ENCODE measurements around the gene SBK1. TPM values are rescaled to one million over a fixed set of nuclear protein-coding genes. Genes with fewer than 3 reads are reported as not detected.
A peak's percentile ranks its signal among the peaks of the same experiment; 100 is the strongest.
"Not testable (repeated sequence)": the region's sequence is repeated elsewhere in the genome, so short reads cannot be mapped to it uniquely, and the experiment has no call there.

Gene SBK1
- 0.36 TPM for polyA plus RNA-seq (2013, experiment 1 of 2; ENCODE audit: insufficient read length)
- 0.26 TPM for polyA plus RNA-seq (2013, experiment 2 of 2; ENCODE audit: insufficient read length)

DNA sequence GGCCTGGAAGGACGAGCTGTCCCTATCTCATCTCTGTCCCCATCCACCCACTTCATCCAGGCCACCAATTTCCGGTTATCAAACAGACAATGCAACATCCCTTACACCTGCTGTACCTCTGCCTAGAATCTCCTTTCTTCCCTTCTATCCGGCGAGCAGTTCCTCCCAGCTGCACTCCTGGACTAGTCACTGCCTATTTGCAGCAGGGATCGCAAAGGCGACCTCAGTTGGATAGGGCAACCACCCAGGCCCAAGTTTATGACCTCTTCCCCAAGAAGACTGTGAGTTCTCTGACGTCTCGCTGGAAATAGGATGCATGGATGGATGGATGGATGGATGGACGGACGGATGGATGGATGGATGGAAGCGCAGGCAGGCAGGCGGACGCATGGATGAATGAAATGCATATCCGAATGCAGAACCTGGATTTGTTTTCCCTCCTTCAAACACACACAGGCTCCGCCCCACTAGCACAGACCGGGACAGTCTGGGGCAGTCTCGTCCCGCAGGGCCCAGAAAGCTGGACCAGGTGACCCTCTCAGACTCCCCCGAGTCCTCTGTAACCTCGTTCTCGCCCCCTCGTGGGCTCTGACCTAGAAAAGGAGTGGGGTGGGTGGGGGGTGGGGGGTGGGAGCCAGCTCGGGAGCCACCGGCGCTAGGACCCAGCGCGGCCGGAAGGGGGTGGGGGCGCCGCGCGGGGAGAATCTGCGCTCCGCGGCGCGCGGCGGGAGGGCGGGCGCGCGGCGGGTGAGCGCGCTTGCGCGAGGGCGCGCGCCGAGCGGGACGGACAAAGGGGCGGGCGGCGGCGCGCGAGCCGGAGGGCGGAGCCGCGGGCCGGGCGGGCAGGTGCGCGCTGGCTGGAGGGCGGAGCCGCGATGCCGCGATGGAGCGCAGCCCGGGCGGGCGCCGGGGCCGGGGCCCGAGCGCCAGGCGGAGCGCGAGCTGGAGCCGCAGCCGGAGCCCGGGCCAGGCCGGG, at the start of gene SBK1:
Gene SBK1 (plus strand): TSS at position 875 of the 976 bp plus-strand sequence. CDS start 24,867 bp downstream, outside the sequence.
- DNase-seq = peak; percentile 63

DNA sequence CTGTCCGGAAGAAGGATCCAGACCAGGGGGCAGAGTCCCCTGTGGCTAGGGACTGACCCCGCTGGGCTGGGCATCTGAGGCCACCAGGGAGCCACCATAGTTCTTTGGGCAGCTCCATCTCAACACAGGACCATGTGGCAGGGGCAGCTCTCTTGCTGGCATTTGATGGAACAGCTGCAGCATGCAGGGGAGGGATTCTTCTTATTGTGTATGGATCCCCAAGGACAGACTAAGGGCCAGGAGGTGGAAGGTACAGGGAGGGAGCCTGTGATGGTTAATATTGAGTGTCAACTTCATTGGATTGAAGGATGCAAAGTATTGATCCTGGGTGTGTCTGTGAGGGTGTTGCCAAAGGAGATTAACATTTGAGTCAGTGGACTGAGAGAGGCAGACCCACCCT, 42.8 kb upstream of the SBK1 start:
- not testable (repeated sequence) for DNase-seq

DNA sequence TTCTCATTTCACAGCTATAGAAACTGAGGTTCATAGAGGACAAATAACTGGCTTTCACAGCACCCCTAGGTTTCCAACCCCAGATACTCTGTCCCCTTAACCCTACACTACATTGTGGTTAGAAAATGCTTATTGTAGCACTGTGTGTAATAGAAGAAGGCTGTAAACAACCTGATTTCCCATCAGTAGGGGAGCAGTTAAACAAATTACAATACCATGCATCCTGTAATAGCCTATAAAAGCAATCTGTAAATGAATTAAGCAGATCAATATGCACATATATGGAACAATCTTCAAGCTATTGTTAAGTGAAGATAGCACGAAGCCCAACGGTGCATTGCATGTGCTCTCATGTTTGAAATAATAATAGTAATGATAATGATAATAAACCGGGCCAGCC, 41.3 kb upstream of the SBK1 start:
- no peak for DNase-seq

DNA sequence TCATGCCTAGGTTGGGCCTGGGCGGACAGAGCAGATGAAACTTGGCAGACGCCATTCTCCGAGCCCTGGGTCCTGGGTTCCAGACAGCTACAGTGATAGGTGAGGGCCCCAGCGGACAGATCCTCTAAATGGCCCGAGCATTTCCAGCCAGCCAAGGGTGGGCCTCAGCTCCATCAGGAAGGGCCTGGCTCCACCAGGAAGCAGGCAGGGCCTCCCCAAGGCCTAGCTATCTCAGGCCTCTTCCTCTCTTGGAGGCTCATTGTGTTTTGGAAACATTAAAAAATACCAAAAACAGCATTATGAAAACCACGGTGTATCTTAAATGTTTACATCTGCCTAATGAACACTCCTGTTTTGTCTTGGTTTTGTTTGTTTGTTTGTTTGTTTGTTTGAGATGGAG, 38.2 kb upstream of the SBK1 start:
- no peak for DNase-seq

DNA sequence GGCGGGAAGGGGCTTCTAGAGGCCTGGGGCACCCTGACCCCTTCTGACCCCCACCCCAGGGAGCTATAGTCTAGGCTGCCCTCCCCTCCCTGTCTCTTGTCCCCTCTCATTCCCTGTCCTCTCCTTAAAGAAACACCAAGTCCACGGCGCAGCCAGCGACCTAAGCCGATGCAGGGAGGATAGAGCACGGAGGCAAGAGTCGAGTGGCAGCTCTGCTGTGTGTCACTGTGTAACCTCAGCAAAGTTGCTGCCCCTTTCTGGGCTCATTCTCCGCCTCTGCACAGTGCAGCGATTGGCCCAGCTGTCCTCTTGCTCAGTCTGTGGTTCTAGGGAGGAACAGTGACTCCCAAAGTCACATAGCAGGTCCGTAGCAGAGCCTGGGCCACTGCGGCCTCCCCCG, 36.5 kb upstream of the SBK1 start:
- DNase-seq = no peak

DNA sequence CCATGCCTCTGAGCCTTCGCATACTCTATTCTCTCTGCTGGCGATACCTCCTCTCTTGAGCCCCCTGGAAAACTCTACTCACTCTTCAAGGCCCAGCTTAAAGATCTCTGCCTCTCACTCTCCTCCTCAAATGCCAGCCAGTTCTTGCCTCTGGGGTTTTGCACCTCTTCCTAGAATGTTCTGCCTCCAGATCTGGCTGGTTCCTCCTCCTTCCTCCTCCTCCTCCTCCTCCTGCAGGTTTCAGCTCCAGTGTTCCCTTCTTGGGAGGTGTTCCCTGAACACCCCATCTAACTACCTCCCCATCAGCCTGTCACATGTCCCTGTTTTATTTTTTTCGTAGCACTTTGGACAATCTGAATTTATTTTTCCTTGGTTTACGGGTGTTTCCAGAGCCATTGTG, 35.1 kb upstream of the SBK1 start:
- no peak for DNase-seq

DNA sequence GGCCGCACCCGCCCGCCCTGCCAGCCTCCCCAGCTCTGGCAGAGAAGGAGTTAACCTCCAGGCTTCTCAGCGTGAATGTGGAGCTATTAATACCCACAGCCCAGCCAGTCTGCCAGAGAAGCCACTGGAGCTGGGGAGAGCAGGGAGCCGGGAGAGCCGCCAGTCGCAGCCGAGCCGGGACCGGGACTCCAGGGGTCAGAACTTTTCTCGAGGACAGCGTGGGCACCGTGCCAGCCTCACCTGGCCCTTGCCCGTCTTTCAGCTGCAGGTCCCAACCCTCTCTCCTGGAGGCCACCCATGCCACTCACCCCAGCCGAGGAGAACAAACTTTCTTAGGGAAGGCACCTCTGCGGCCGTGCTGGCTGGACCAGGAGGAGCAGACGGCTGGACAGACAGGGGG, 33.8 kb upstream of the SBK1 start:
- DNase-seq = no peak

DNA sequence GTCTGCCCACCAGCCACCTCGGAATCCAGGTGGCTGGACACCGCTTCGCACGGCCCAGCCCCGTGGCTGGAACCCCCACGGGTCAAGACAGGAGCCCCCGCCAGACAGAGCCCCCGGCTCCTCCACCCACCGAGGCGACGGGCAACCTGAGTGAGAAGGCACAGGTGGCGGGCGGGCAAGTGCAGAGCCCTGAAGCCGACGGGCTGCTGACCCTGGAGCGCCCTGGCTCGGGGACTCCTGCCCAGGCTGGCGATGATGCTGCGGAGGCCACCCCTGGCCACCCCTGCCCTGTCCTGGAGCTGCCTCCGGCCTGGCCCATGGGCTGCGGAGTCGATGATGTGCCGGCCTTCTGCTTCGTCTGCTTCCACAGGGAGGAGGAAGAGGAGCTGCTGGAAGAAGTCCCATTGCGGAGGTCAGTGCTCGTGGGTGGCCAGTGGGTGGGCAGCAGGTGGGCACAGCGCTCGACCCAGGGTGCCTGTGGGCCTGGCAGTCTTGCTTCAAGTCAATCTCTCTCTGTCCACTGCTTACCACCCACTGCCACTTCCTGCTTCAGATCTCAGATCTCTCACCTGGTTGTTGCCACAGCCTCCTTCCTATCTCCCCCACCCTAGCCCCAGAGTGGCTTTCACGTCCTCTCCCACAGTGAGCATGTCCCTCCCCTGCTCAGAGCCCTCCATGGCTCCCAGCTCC, 33.1 kb upstream of the SBK1 start:
- no peak for DNase-seq

DNA sequence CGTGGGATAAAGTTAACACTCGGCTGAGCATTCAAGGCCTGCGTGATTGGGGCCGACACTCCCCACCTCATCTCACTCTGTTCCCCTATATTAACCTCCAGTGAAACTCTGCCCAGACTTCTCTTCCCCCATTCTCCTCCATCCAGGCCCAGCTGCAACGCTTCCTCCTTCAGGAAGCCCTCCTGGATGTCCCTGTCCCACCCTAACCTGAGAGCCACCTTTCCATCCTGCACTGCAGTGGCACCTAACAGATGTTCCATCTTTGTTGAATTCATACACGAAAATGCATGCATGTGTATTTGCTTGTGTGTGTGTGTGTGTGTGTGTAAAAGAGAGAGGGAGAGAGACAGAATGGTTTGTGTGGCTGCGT, 32.6 kb upstream of the SBK1 start:
- no peak for DNase-seq

DNA sequence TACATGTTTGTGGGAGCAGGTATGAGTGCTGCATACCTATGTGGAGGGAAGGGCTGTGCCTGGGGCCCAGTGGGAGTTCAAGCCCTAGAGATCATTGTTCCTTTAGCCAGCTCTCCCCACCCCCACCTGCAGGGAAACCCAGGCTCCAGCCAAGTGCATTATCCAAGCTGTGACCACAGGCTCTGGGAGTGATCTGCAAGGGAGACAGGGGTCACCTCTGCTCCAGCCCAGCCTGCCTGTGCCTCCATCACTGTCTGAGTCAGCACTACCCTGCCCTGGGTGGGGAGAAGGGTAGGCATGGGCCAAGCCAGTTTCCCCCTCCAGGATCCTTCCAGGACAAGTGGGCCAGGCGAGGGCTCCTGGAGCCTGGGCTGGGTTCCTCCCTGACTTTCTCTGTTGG, 32.1 kb upstream of the SBK1 start:
- no peak for DNase-seq

DNA sequence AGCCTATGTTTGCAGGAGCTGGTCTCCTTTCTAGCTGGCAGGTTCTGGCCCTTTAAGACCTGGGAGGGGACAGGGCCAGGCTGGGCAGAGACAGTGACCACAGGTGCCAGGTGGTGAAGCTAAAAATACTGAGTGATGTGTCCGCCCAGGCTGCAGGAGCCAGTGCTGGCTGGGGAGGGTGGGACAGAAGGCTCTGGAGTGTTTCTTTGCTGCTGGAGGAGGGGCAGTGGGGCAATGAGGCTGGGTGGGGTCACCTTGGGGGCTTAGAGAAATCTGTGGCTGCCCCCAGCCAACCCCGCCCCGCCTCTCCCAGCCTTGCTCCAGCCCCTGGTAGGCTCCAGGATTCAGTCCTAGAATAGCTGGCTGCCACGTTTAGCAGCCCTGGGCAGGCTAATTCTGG, 30.4 kb upstream of the SBK1 start:
- DNase-seq = no peak

DNA sequence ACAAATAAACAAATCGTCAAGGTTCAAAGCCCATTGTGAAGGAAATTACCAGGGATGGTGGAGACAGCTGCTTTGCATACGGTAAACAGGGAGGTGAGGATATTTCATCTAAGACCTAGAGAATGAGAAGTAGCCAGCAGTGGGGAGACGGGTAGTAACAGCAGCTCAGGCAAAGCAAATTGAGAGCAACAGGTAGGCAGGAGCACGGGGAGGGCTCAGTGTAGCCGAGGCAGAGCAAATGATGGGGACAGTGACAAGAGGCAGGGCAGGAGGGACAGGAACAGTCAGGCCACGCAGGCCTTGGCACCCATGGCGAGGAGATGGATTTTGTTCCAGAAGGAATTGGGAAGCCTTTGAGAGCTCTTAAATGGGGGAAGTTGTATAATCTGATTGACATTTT, 29.0 kb upstream of the SBK1 start:
- no peak for DNase-seq

DNA sequence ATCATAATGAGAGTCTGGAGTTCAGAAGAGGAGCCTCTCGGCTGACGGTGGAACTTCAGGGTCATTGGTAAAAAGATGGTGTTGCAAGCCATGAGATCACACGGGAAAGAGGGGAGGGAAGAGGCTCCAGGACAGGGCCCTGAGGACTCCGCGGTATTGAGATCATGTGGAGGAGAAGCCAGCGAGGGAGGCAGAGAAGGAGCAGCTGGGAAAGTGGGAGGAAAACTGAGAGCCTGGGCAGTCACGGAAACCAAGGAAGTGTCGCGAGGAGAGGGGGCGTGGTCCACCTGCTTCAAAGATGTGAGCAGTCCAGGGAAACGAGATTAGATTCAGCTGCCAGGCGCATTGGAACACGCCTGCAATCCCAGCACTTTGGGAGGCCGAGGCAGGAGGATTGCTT, 27.7 kb upstream of the SBK1 start:
- DNase-seq = peak; percentile 2

DNA sequence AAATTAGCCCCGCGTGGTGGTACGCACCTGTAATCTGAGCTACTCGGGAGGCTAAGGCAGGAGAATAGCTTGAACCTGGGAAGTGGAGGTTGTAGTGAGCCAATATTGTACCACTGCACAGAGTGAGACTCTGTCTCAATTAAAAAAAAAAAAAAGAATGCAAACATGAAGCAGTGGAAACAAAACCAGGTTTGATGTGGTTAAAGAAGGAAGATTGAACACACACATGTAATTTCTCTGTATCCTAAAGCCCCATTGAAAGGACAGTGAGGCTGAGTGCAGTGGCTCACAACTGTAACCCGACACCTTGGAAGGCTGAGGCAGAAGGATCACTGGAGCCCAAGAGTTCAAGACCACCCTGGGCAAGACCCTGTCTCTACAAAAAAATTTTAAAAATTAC, 26.5 kb upstream of the SBK1 start:
- no peak for DNase-seq

DNA sequence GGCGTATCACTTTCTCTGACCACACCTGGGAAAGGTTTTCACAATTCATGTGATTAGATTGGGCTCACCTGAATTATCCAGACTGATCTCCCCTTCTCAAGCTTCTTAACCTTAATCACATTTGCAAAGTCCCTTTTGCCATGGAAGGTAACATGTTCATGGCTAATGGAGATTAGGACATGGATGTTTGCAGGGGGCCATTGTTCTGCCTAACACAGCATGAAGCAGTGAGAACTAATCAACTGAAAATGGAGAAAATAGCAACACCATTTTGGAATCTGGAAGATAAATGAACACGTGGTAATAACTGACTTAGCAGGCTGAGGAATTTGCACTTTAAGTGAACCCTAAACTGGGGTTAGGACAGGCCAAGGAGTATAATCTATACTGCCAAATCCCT, 25.0 kb upstream of the SBK1 start:
- DNase-seq = no peak

DNA sequence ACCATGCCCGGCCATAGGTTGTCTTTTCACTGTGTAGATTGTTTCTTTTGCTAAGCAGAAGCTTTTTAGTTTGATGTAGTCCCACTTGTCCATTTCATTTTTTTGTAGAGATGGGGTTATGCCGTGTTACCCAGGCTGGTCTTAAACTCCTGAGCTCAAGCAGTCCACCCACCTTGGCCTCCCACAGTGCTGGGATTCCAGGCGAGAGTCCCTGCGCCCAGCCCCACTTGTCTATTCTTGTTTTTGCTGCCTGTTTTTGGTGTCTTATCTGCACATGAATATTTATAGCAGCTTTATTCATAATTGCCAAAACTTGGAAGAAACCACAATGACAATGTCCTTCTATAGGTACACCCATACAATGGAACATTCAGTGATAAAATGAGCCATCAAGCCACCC, 18.8 kb upstream of the SBK1 start:
- DNase-seq = no peak

DNA sequence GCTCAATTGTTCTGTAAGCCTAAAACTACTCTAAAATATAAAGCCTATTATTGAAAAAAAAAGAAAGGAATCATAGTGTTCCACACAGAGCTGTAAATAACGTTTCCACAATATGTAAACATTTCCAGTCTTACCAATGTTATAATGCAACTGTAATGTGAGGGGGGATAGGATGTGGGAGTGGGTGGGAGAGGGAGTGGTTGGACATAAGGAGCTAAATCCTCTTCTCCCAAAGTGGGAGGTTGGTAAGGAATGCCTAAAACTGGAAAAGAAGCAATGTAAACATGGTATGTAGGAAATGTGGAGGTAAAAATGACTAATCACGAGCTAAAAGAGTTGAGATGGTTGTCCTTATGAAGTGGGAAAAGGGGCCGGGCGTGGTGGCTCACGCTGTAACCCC, 17.6 kb upstream of the SBK1 start:
- no peak for DNase-seq

DNA sequence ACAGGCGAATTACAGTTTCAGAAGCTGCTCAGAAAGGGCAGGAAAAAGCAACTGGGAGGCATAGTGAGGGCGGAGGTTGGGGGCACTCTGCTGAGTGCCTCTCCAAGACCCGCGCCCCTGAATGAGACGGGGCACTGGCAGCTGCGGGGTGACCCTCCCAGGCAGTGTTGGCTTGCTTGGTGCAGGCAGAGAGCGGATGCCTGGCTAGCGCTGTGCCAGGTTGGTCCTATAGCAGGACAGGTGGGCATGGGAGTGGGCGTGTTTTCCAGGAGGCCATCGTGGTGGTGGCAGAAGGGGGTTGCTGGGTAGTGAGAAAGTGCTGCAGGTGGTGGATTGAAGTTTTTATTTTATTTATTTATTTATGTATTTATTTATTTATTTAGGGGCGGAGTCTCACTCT, 16.0 kb upstream of the SBK1 start:
- DNase-seq = no peak

DNA sequence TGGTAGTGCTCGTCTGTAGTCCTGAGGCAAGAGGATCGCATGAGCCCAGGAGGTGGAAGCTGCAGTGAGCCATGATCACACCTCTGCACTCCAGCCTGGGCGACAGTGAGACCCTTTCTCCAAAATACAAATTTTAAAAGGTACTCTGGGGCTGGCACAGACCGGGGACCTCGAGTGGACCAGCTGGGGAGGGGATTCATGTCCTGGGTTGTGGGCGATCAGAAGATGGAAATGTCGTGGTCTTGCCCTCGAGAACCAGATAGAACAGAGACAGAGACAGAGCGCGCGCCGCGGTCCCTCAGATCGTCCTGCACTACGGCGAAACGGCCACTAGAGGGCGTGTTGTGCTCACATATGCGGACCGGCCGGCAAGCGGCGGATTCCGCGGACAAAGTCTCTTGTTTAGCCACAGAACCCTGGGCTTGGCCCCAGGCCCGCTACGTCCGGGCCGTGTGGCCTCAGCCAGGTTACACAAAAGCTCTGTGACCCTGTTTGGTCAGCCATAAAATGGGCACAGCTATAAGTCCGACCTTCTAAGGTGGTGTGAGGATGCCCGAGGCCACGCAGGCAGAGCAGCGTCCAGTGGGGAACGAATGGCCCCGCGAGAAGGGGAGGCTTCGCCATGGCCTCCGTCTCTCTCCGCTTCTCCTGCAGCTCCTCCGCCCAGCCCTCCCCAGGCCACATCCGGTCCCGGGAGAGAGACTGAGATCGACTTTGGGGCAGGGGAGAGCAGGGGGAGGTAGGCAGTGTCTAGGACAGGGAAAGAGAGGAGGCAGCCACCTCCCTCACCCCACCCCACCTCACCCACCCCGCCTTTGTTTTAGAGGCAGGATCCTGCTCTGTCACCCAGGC, 14.6 kb upstream of the SBK1 start:
- peak; percentile 63 for DNase-seq

DNA sequence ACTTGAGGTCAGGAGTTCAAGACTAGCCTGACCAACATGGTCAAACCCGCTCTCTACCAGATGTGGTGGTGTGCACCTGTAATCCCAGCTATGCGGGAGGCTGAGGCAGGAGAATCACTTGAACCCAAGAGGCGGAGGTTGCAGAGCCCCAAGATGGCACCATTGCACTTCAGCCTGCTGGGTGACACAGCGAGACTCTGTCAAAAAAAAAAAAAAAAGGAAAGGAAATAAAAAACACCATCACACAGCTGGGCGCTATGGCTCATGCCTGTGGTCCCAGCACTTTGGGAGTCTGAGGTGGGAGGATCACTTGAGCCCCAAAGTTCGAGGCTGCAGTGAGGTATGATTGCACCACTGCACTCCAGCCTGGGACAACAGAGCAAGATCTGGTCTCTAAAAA, 13.3 kb upstream of the SBK1 start:
- no peak for DNase-seq

DNA sequence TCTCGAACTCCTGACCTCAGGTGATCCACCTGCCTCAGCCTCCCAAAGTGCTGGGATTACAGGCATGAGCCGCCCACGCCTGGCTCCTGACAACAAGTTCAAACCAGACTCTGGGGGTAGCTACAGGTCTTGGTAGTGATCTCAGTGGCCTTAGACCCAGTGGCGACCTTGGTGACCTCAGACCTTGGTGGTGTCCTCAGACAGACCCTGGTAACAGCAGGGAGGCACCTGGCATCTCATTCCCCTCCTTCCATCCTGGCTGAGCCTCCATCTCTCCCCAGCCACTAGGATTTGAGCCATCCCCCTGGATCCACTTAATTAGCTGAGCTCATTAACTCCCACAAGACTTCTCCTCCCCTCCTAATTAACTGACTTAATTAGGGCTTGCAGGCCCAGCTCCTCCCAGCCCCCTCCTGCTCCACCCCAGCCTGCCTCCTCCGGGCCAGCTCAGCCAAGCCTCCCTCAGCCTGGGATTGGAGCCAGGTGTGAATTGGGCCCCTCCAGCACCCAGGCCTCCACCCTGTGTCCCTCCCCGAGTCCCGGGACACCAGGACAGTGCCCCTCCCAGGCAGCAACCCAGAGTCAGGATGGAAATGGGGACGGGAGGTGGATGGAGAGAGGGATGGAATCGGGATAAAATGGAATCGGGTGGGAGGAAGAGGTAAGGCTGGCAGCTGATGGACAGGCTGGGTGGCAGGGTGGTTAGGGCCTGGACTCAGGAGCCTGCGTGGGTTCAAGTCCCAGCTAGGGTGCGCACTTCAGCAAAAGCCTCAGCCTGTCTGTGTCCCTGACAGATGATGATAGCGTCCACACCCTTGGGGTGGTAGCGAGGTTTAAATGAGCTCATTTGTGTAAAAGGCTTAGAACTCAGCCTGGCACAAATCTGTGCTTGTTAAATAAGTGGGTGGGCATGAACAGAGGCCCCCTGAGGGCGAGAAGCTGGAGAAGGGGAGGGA, 11.2 kb upstream of the SBK1 start:
- no peak for DNase-seq

DNA sequence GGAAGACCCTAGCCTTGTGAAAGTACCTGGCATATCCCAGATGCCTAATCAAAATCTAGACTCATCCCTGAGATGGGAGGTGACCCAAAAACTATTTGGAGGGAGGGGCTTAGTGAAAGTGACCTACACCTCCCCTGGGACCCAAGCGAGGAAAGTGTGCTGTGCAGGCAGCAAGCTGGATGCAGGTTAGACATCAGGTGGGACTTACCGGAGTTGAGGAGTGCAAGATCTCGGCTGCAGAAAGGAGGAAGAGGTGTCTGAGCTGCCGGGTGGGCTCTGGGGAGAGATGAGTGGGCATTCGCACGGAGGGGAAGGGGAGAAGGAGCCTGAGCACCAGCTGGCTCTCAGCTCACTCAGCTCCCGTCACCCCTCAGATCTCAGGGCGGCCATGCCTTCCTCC, 10.3 kb upstream of the SBK1 start:
- no peak for DNase-seq
